Uterus (tissue), 4 donors: ENCODE results near the gene ABCE1. TPM values are rescaled to one million over a fixed set of nuclear protein-coding genes. Genes with fewer than 3 reads are reported as not detected.

Experiments used
- DNase-seq, 2 donors: peaks; one replicate each; pipeline ENCODE4 v3.0.0-alpha.2; 2019 to 2020
- H3K27ac ChIP-seq, 2 donors: fragments of 200-600 bp; sonication (generic); 1 replicate in 1 of 2; 2 replicates in 1 of 2; pipeline ENCODE4 v1.5.1; 2016 to 2018
- H3K27me3 ChIP-seq, 2 donors: fragments of 200-600 bp; sonication (generic); one replicate each; pipeline ENCODE4 v1.5.1; 2018 to 2019; ENCODE audit warnings: control low read depth in 1 of 2
- H3K36me3 ChIP-seq, 2 donors: fragments of 200-600 bp; sonication (generic); one replicate each; pipeline ENCODE4 v1.5.1; 2019; ENCODE audit warnings: control low read depth in 1 of 2
- H3K4me1 ChIP-seq, 2 donors: fragments of 200-600 bp; sonication (generic); one replicate each; pipeline ENCODE4 v1.5.1; 2018 to 2019; ENCODE audit warnings: control low read depth in 1 of 2
- H3K4me3 ChIP-seq, 2 donors: fragments of 200-600 bp; sonication (generic); 1 replicate in 1 of 2; 2 replicates in 1 of 2; pipeline ENCODE4 v1.5.1; 2018 to 2019; ENCODE audit warnings: mild to moderate bottlenecking in 1 of 2
- H3K9me3 ChIP-seq, 2 donors: fragments of 200-600 bp; sonication (generic); one replicate each; pipeline ENCODE4 v1.5.1; 2019; ENCODE audit warnings: control low read depth in 1 of 2
- CTCF ChIP-seq, 4 experiments: fragments of 200-600 bp in 2 of 4; fragments of 450-650 bp in 2 of 4; sonication (generic) in 2 of 4; IDR thresholded peaks; one replicate each; pipeline ENCODE4 v1.5.1; 2016 to 2019; ENCODE audit warnings: antibody characterized with exemption in 4 of 4, mild to moderate bottlenecking in 2 of 4, moderate library complexity in 1 of 4
- POLR2A ChIP-seq, 2 donors: fragments of 450-650 bp; IDR thresholded peaks; one replicate each; pipeline ENCODE4 v1.6.1; 2016; ENCODE audit warnings: antibody characterized with exemption in 2 of 2, mild to moderate bottlenecking in 1 of 2, moderate library complexity in 1 of 2
- intact Hi-C: fragments of 100-400 bp; cut with DNase I; formaldehyde crosslinking; loops from one replicate; pipeline ENCODE4 v1.15.1; 2023; ENCODE audit warnings: low total_unique reads
- total RNA-seq, 4 donors: library from RNA; depleted of rRNA in 3 of 4; stranded (reverse); fragments of >200 nt in 3 of 4; gene quantifications; one replicate each; pipeline versions ENCODE4 v1.1.0 to v1.2.4, GENCODE V29; 2014 to 2023
- donor health status: DM: yes; HTN: yes; CAD: no.

ABCE1 gene
- total RNA-seq, 4 donors from 2014 or later = 53.2 to 135 (median 83.5) TPM

DNA sequence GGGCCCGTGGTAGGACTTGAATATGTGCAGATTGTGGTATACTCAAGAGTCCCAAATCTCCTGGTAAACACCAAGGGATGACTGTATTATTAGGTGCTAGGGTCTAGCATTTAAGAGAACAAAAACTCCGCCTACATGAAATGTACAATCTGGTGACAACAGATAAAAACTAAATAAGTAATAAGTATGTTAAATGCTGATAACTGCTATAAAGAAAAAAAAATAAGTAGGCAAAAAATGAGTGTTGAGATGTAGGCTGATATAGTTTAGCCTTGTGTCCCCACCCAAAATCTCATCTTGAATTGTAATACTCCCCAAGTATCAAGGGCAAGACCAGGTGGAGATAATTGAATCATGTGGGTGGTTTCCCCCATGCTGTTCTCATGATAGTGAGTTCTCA is 58.9 kb downstream of the ABCE1 start:
- intact Hi-C loops = no loop called here
- Histone ChIP-seq H3K4me3 (no peak overlapping the region), H3K9me3 (no peaks in the 10 kb centered on the region), H3K36me3 (no peaks in the 10 kb centered on the region), H3K27me3 (no peaks in the 10 kb centered on the region), H3K27ac (no peak overlapping the region), H3K4me1 (no peaks in the 10 kb centered on the region)
- TF ChIP-seq POLR2A (IDR thresholded peaks at IDR 0.05) (no peak), CTCF (IDR thresholded peaks at IDR 0.05) (no peak)
- no peak for DNase-seq

- TF ChIP-seq CTCF (IDR thresholded peaks at IDR 0.05) (no peak), POLR2A (IDR thresholded peaks at IDR 0.05) (no peak)
- no peaks in the 10 kb centered on the region for H3K4me1 ChIP-seq
- no peaks in the 10 kb centered on the region for H3K27me3 ChIP-seq
- H3K4me3 ChIP-seq = no peak overlapping the region
- DNase-seq = no peak
- no peaks in the 10 kb centered on the region for H3K9me3 ChIP-seq
- no peak overlapping the region for H3K27ac ChIP-seq
- intact Hi-C loops = no loop called here
- no peaks in the 10 kb centered on the region for H3K36me3 ChIP-seq
Observed at GRCh38 chr4:145161549-145161948, 63.4 kb downstream of the ABCE1 start.

- Histone ChIP-seq H3K4me3 (no peak overlapping the region), H3K4me1 (no peaks in the 10 kb centered on the region), H3K9me3 (no peaks in the 10 kb centered on the region), H3K27me3 (no peaks in the 10 kb centered on the region), H3K36me3 (no peaks in the 10 kb centered on the region), H3K27ac (no peak overlapping the region)
- intact Hi-C loops = no loop called here
- no peak for TF ChIP-seq CTCF (IDR thresholded peaks at IDR 0.05)
- no peak for TF ChIP-seq POLR2A (IDR thresholded peaks at IDR 0.05)
- no peak for DNase-seq
Observed at GRCh38 chr4:145167887-145168286, 69.8 kb downstream of the ABCE1 start.

DNA sequence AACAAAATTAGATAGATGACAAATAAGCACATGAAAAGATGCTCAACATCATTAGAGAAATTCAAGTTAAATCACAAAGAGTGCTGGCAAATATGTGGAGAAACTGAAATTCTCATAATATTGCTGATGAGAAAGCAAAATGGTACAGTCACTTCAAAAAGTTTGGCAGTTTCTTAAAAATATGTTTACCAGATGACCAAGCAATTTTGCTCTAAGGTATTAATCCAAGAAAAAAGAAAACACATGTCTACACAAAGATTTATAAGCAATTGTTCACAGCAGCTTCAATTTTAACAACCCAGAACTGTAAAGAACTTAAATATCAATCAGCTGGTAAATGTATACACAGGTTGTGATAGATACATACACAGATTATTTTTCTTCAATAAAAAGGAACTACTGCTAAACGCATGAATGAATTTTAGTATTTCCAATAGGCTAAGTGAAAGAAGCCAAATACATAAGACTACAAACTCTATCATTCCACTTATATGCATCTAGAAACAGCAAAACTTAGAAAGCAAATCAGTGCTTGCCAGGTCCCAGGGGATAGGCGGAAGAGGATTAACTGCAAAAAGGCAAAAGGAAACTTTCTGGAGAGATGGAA is 70.6 kb downstream of the ABCE1 start:
- TF ChIP-seq CTCF (IDR thresholded peaks at IDR 0.05) (no peak), POLR2A (IDR thresholded peaks at IDR 0.05) (no peak)
- no peak overlapping the region for H3K4me3 ChIP-seq
- no peak for DNase-seq
- H3K4me1 ChIP-seq = no peaks in the 10 kb centered on the region
- no peak overlapping the region for H3K27ac ChIP-seq
- H3K9me3 ChIP-seq = no peaks in the 10 kb centered on the region
- no peaks in the 10 kb centered on the region for H3K27me3 ChIP-seq
- H3K36me3 ChIP-seq = no peaks in the 10 kb centered on the region
- intact Hi-C loops = no loop called here

DNA sequence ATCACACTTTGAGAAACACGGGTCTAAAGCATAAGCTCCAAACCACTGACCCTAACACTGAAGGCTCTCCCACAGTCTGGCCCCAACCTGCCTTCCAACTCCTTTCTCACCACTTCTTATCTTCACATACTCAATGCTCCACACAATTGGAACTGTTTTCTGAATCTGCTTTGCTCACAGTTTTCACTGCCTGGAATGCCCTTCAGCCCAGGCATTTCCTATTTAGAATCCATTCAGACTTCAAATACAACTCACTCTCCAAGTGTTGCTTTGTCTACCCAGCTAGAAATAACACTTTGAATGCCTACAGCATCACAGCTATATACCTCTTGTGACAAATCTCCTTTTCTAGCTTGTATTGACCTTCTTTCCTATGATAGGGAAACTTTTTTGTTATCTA is 72.1 kb downstream of the ABCE1 start:
- H3K9me3 ChIP-seq = no peaks in the 10 kb centered on the region
- no peak overlapping the region for H3K27ac ChIP-seq
- H3K4me1 ChIP-seq = no peaks in the 10 kb centered on the region
- intact Hi-C loops = no loop called here
- H3K36me3 ChIP-seq = no peaks in the 10 kb centered on the region
- H3K4me3 ChIP-seq = no peak overlapping the region
- H3K27me3 ChIP-seq = no peaks in the 10 kb centered on the region
- DNase-seq = no peak
- no peak for TF ChIP-seq CTCF (IDR thresholded peaks at IDR 0.05)
- no peak for TF ChIP-seq POLR2A (IDR thresholded peaks at IDR 0.05)
